Measurements from ENCODE around the gene LUC7L2. TPM values are rescaled to one million over a fixed set of nuclear protein-coding genes. Genes with fewer than 3 reads are reported as not detected.
"Not testable (repeated sequence)": the region's sequence is repeated elsewhere in the genome, so short reads cannot be mapped to it uniquely, and the experiment has no call there.

Gene LUC7L2
- total and polyA plus RNA-seq, 2 of the 8 experiments (the other 6 are each of a cell fraction or from before 2014, with no cell fraction given) = 22.9 to 67.8 TPM

- not testable (repeated sequence) for H3K79me2 ChIP-seq (ENCODE audit: control insufficient read depth in 1 of 2, insufficient read depth in 2 of 2, low read length in 2 of 2); H3K18ac ChIP-seq (ENCODE audit: extremely low read depth, low read length); H3K9me3 ChIP-seq (ENCODE audit: insufficient read depth in 2 of 2, low read depth in 1 of 2, low read length in 1 of 2); H3K9ac ChIP-seq (replicated peaks in 1 of 4; ENCODE audit: extremely low read depth in 1 of 4, low read depth in 3 of 4, low read length in 3 of 4); H2AK5ac ChIP-seq (ENCODE audit: low read depth, low read length); H3K4me3 ChIP-seq (ENCODE audit: extremely low read depth in 1 of 4, insufficient read depth in 2 of 4, low read depth in 3 of 4, low read length in 4 of 4); H4K8ac ChIP-seq (ENCODE audit: extremely low read depth, insufficient read depth, low read length); H3K56ac ChIP-seq (replicated peaks; ENCODE audit: insufficient read length, low read depth, low read length); H4K5ac ChIP-seq (ENCODE audit: insufficient read length, low read depth, low read length); H4K20me1 ChIP-seq (replicated peaks in 1 of 2; ENCODE audit: control insufficient read depth in 1 of 2, insufficient read depth in 2 of 2, low read length in 2 of 2); H3K4ac ChIP-seq (replicated peaks; ENCODE audit: insufficient read length, low read depth, low read length); H2BK5ac ChIP-seq (ENCODE audit: low read depth, low read length); H3K36me3 ChIP-seq (ENCODE audit: control insufficient read depth in 2 of 4, insufficient read depth in 4 of 4, low read length in 3 of 4); H3K23ac ChIP-seq (ENCODE audit: insufficient read length); H3K14ac ChIP-seq (ENCODE audit: insufficient read length); H3K23me2 ChIP-seq (ENCODE audit: low read depth, low read length); H2BK120ac ChIP-seq (replicated peaks; ENCODE audit: low read depth, low read length); H3K4me2 ChIP-seq (ENCODE audit: insufficient read depth in 1 of 2, low read depth in 2 of 2, low read length in 2 of 2); H3K4me1 ChIP-seq (replicated peaks in 1 of 4; ENCODE audit: control insufficient read depth in 3 of 4, insufficient read depth in 4 of 4, low read length in 3 of 4); H2BK12ac ChIP-seq (ENCODE audit: low read depth, low read length); H2BK20ac ChIP-seq (ENCODE audit: low read length); H3K79me1 ChIP-seq (ENCODE audit: low read depth, low read length); H3K27ac ChIP-seq (ENCODE audit: low read depth, low read length); DNase-seq (ENCODE audit: low read depth in 1 of 2, low spot score in 2 of 2); FAIRE-seq; H4K91ac ChIP-seq (replicated peaks; ENCODE audit: insufficient read length, low read length); H2AFZ ChIP-seq (ENCODE audit: low read length); H2BK15ac ChIP-seq (ENCODE audit: low read length); H3K27me3 ChIP-seq (replicated peaks in 1 of 4; ENCODE audit: control insufficient read depth in 3 of 4, extremely low read depth in 1 of 4, insufficient read depth in 3 of 4, low read length in 3 of 4)
- CTCF ChIA-PET (ENCODE audit: partially characterized antibody) = interaction anchor here (0.6 to 8.9 kb wide), 4 partner anchors 13 to 648 kb away, joined by 3 to 54 read pairs (median 4); no protein-coding TSS in a partner anchor
- 95% methylated on average over 12 of the region's 13 CpGs; no CpG with 5 or more reads in 1 of the 2 experiments for WGBS, 2 experiments (ENCODE audit: extremely low coverage in 1 of 2, insufficient coverage in 1 of 2, insufficient read length in 1 of 2, insufficient replicate concordance in 2 of 2, low coverage in 1 of 2, low lambda C conversion rate in 2 of 2, missing lambda C conversion rate in 1 of 2)
- POLR2A ChIA-PET (ENCODE audit: partially characterized antibody) = interaction anchor here (0.7 to 1.8 kb wide), 2 partner anchors 13 to 75 kb away, joined by 4 to 5 read pairs; no protein-coding TSS in a partner anchor
These were observed 26.3 kb upstream of the LUC7L2 start for GRCh38 chr7:139333443-139333842.

Measured in H1 (cell line).